Measurements from ENCODE around the gene DEPDC1. TPM values are rescaled to one million over a fixed set of nuclear protein-coding genes. Genes with fewer than 3 reads are reported as not detected.

Gene DEPDC1
- total RNA-seq, 1 donor from 2014 or later: 0.45 TPM

DNA sequence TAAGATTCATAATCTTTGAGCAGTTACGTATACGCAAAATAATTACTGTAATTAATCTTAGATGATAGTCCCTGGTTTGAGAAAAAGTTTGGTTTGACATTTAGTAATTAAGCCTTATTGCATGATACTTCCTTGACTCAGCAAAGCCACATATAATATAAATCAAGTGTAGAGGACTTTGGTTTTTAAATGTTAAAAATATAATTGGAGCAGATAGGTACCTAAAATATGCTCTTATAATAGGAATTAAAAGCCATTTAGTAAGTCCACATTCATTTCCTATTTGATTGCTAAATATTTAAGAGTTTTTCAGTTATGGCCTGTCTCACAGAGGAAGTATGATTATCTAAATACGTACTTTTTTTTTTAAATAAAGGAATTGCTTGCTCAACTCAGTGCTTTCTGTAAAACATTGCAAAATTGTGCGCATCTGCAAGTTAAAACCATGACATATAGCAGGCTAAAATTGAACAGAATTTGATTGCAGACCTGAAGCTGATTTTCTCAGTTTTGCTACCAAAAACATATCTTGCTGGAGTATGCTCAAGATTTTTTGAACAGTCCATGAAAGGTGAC is 67.6 kb downstream of the DEPDC1 start:
- no peak for DNase-seq
- no peak for ATAC-seq
- intact Hi-C loops (cut with micrococcal nuclease): no loop called here

DNA sequence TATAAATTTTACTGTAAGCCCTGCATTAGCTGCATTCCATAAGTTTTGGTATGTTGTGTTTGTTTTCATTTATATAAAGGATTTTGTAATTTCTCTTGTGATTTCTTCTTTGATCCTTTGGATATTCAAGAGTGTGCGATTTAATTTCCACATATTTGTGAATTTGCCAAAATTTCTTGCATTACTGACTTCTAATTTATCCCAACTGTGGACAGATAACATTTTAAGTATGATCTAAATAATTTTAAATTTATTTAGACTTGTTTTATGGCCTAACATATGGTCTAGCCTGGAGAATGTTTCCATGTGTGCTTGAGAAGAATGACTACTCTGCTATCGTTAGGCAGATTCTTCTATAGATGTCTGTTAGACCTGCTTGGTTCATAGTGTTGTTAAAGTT is 70.3 kb downstream of the DEPDC1 start:
- no peak for DNase-seq
- intact Hi-C loops (cut with micrococcal nuclease): no loop called here
- no peak for ATAC-seq

Other genes with a start within 250 kb of the DEPDC1 start
- gene RPE65, start 47.1 kb downstream of the DEPDC1 start, total RNA-seq: not detected